ENCODE measurements around the gene DIPK1B. TPM values are rescaled to one million over a fixed set of nuclear protein-coding genes. Genes with fewer than 3 reads are reported as not detected.

The DIPK1B gene
- total RNA-seq, 4 donors from 2014 or later, result 5.4 to 37.9 (median 15.8) TPM

GRCh38 chr9:136741883-136742571 is 29.7 kb downstream of the DIPK1B start:
- WGBS, 2 donors, result 23 to 25% methylated on average over 19 to 31 of the region's 32 CpGs

GRCh38 chr9:136742591-136743391 is 30.4 kb downstream of the DIPK1B start, which contains the start of gene LCN10:
Gene LCN10, minus strand, starts transcription at chr9:136742940. Its CDS starts 37 bp downstream, at chr9:136742903.
- TF ChIP-seq EP300 (IDR thresholded peaks at IDR 0.05) (no peak), CTCF (IDR thresholded peaks at IDR 0.05) (no peak), POLR2A (IDR thresholded peaks at IDR 0.05) (no peak)
- no peak for DNase-seq (ENCODE audit: low spot score in 2 of 2)
- H3K4me1 ChIP-seq, result peaks cover 0 to 31% (median 12%) of the 10 kb centered on the region in 4 donors
- WGBS, 2 donors, result 54 to 58% methylated on average over 13 to 15 of the region's 25 CpGs
- no peaks in the 10 kb centered on the region for H3K9me3 ChIP-seq
- H3K4me3 ChIP-seq, result peak within 1 kb of the TSS in 2 of 4 donors; percentile 35 to 38
- peak within 1 kb of the TSS in 2 of 4 donors; percentile 3 to 16 for H3K27ac ChIP-seq
- no peaks in the 10 kb centered on the region for H3K36me3 ChIP-seq
- peaks cover 0 to 44% of the 10 kb centered on the region in 2 donors for H3K27me3 ChIP-seq

More at GRCh38 chr9:136741883-136742571, 29.7 kb downstream of the DIPK1B start:
- Histone ChIP-seq H3K4me1 (peaks cover 0 to 31% (median 12%) of the 10 kb centered on the region in 4 donors), H3K27me3 (peaks cover 0 to 44% of the 10 kb centered on the region in 2 donors), H3K4me3 (peak overlapping the region in 2 of 4 donors; percentile 35 to 38), H3K36me3 (no peaks in the 10 kb centered on the region), H3K9me3 (no peaks in the 10 kb centered on the region), H3K27ac (peak overlapping the region in 2 of 4 donors; percentile 3 to 16)
- DNase-seq (ENCODE audit: low spot score in 2 of 2), result no peak
- TF ChIP-seq CTCF (IDR thresholded peaks at IDR 0.05) (no peak), EP300 (IDR thresholded peaks at IDR 0.05) (no peak), POLR2A (IDR thresholded peaks at IDR 0.05) (no peak)

- no peaks in the 10 kb centered on the region for H3K9me3 ChIP-seq
- peak overlapping the region in 1 of 4 donors; percentile 35 for H3K4me3 ChIP-seq
- H3K27ac ChIP-seq, result no peak overlapping the region
- peaks cover 0 to 40% (median 12%) of the 10 kb centered on the region in 4 donors for H3K4me1 ChIP-seq
- 72 to 76% methylated on average over 14 to 15 of the region's 16 CpGs for WGBS, 2 donors
- no peak for DNase-seq (ENCODE audit: low spot score in 2 of 2)
- TF ChIP-seq POLR2A (IDR thresholded peaks at IDR 0.05), result no peak
- TF ChIP-seq EP300 (IDR thresholded peaks at IDR 0.05), result no peak
- no peak for TF ChIP-seq CTCF (IDR thresholded peaks at IDR 0.05)
- no peaks in the 10 kb centered on the region for H3K36me3 ChIP-seq
- peaks cover 0 to 44% of the 10 kb centered on the region in 2 donors for H3K27me3 ChIP-seq
Observed at GRCh38 chr9:136743639-136744211, 31.4 kb downstream of the DIPK1B start.

- TF ChIP-seq EP300 (IDR thresholded peaks at IDR 0.05), result no peak
- no peak for TF ChIP-seq POLR2A (IDR thresholded peaks at IDR 0.05)
- no peak for TF ChIP-seq CTCF (IDR thresholded peaks at IDR 0.05)
- peaks cover 0 to 49% (median 16%) of the 10 kb centered on the region in 4 donors for H3K4me1 ChIP-seq
- H3K27me3 ChIP-seq, result peaks cover 0 to 44% of the 10 kb centered on the region in 2 donors
- H3K9me3 ChIP-seq, result no peaks in the 10 kb centered on the region
- DNase-seq (ENCODE audit: low spot score in 2 of 2), result no peak
- no peaks in the 10 kb centered on the region for H3K36me3 ChIP-seq
- 58 to 81% methylated on average over 2 to 14 of the region's 18 CpGs for WGBS, 2 donors
- H3K4me3 ChIP-seq, result peak overlapping the region in 1 of 4 donors; percentile 35
- H3K27ac ChIP-seq, result no peak overlapping the region
Observed at GRCh38 chr9:136744773-136745172, 32.4 kb downstream of the DIPK1B start.
